ENCODE measurements around the gene DNAH17.

The DNAH17 gene

DNA sequence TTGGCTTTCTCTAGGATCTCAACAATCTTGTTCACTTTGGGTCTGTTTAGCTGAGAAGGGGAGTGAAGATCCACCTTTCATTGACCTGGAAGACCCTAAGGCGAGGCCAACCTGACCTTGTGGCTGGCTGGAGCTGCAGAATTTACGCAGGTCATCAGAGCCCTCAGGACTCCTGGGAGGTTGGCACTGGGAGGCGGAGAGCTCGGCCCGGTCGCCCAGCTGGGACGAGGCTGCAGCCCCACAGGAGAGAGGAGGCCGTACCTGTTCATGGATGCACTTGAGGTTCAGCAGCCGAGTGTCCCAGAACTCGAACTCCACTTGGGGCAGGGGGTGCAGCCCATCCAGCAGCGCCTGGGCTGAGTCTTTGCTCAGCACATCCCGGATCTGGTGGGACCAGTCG lies 5.9 kb downstream of the DNAH17 start:
- Histone ChIP-seq H3K4me3 (ENCODE audit: low read depth, low read length) (no peak overlapping the region), H3K4me1 (ENCODE audit: control insufficient read depth, insufficient read depth, low read length) (0 out of 2 replicates have a peak, but pooled peaks cover 2% of the 10 kb centered on the region), H3K36me3 (ENCODE audit: control insufficient read depth, insufficient read depth, low read length) (no peaks in the 10 kb centered on the region), H3K9me3 (ENCODE audit: control insufficient read depth, insufficient read depth, low read length) (no peaks in the 10 kb centered on the region), H3K9ac (ENCODE audit: low read depth, low read length) (no peak overlapping the region), H3K27ac (ENCODE audit: low read depth, low read length) (no peak overlapping the region), H3K27me3 (ENCODE audit: control insufficient read depth, insufficient read depth, low read length) (no peaks in the 10 kb centered on the region)

DNA sequence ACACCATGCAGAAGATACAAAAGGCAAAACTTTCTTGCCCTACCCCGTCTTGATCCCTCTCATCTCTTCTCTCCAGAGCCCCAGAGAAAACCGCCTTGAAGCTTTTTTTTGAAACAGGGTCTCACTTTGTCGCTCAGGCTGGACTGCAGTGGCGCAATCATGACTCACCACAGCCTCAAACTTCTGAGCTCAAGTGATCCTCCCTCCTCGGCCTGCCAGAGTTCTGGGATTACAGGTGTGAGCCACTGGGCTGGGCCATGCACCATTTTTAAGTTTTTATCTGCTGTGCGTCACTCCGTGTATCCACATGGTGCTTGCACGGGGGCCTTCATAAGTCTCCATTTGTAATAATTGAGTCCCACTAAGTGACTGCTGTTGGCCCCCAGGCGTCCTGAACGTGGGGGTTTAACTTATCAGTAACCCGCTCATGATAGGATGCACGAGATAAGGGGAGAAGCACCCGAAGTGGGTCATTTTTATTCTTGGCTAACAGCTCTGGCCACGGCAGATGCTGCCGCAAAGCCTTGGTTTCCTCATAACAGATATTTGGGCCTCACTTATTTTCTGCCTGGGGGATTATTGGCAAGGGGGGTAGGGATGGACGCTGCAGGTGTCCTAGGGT lies 8.6 kb downstream of the DNAH17 start:
- no peaks in the 10 kb centered on the region for H3K27me3 ChIP-seq (ENCODE audit: control insufficient read depth, insufficient read depth, low read length)
- no peak overlapping the region for H3K9ac ChIP-seq (ENCODE audit: low read depth, low read length)
- no peaks in the 10 kb centered on the region for H3K4me1 ChIP-seq (ENCODE audit: control insufficient read depth, insufficient read depth, low read length)
- no peaks in the 10 kb centered on the region for H3K36me3 ChIP-seq (ENCODE audit: control insufficient read depth, insufficient read depth, low read length)
- no peak overlapping the region for H3K27ac ChIP-seq (ENCODE audit: low read depth, low read length)
- H3K9me3 ChIP-seq (ENCODE audit: control insufficient read depth, insufficient read depth, low read length): no peaks in the 10 kb centered on the region
- no peak overlapping the region for H3K4me3 ChIP-seq (ENCODE audit: low read depth, low read length)

DNA sequence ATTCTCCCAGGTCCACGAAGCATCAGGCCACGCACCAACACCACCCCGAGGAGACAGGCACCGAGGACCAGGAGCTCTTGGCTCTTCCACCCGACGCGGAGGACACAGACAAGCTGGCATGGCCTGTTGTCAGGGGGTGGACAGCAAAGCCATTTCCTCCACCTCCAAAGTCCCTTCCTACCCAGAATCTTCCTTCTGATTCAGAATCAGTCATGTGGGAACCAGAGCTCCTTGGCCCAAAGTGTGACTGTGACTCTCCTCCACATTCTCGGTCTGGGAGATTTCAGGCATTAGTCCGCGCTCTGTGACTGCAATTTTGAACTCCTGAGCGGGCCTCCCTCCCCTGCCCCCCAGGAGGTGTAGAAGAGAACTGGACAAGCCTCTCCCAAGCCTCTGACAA lies 9.2 kb downstream of the DNAH17 start:
- Histone ChIP-seq H3K4me1 (ENCODE audit: control insufficient read depth, insufficient read depth, low read length) (no peaks in the 10 kb centered on the region), H3K4me3 (ENCODE audit: low read depth, low read length) (no peak overlapping the region), H3K9ac (ENCODE audit: low read depth, low read length) (no peak overlapping the region)

DNA sequence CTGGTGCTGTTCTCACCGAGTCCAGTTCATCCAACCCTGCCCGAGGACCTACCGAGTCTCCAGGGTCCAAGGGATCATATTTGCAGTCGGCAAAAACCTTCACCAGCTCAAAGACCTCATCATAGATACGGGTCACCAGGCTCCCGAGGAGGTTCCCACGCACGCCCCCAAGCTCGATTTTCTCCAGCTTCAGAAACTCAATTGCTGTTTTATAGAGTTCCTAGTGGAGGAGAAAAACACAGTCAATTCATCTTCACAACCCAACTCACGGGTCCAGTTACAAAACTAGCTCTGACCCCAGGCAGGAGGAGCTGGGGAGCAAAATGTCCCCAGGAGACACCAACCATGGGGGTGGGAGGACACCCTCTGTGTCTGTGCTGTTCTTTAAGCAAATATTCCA lies 10.2 kb downstream of the DNAH17 start:
- no peaks in the 10 kb centered on the region for H3K36me3 ChIP-seq (ENCODE audit: control insufficient read depth, insufficient read depth, low read length)
- H3K9ac ChIP-seq (ENCODE audit: low read depth, low read length): no peak overlapping the region
- H3K27ac ChIP-seq (ENCODE audit: low read depth, low read length): no peak overlapping the region
- no peaks in the 10 kb centered on the region for H3K4me1 ChIP-seq (ENCODE audit: control insufficient read depth, insufficient read depth, low read length)
- H3K9me3 ChIP-seq (ENCODE audit: control insufficient read depth, insufficient read depth, low read length): no peaks in the 10 kb centered on the region
- no peaks in the 10 kb centered on the region for H3K27me3 ChIP-seq (ENCODE audit: control insufficient read depth, insufficient read depth, low read length)
- H3K4me3 ChIP-seq (ENCODE audit: low read depth, low read length): no peak overlapping the region

More for the DNA sequence above, 9.2 kb downstream of the DNAH17 start:
- no peaks in the 10 kb centered on the region for H3K36me3 ChIP-seq (ENCODE audit: control insufficient read depth, insufficient read depth, low read length)
- H3K27ac ChIP-seq (ENCODE audit: low read depth, low read length): no peak overlapping the region
- H3K27me3 ChIP-seq (ENCODE audit: control insufficient read depth, insufficient read depth, low read length): no peaks in the 10 kb centered on the region
- H3K9me3 ChIP-seq (ENCODE audit: control insufficient read depth, insufficient read depth, low read length): no peaks in the 10 kb centered on the region

DNA sequence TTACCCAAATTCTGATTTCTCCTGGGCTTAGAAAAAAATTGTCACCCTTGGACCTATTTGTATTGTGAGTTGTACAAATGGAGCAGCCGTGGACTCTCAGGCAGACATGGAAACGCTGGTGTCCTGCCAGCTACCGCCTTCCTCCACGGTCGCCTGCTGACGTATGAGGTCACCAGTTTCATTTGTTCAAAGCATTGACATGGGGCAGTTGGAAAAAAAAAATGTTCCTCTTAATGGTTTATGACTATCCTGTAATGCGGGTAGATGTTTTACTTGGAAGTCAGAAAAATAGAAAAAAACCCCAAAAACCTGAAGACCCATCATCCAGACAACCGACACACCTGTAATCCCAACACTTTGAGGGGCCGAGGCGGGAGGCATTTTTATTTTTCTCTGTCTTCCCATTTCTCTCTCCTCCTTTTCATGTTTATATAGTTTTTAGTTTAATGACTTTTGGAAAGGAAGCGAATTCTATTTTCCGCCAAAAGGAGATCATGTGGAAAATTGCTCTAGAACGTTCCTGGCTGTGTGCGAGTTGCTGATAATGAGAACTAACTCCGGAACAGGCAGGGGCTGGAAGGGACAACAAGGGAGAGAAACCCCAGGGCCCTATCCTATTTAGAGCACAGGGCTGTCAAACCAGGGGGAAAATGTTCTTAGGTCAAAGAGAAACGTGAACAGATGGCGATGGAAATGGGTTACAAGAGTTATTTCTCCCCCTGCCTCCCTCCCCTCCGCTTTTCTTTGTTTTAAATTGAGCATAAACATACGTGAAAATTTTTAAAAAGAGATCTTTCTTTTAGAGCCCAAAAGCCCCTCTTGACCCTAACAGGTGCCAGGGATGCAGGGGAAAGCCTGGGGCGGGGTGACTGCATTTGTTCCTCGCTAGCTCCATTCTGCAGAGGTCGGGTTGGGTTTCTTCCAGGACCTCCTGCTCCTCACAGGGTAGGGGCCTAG lies 13.7 kb downstream of the DNAH17 start:
- no peaks in the 10 kb centered on the region for H3K36me3 ChIP-seq (ENCODE audit: control insufficient read depth, insufficient read depth, low read length)
- no peaks in the 10 kb centered on the region for H3K9me3 ChIP-seq (ENCODE audit: control insufficient read depth, insufficient read depth, low read length)
- H3K4me3 ChIP-seq (ENCODE audit: low read depth, low read length): no peak overlapping the region
- H3K27ac ChIP-seq (ENCODE audit: low read depth, low read length): no peak overlapping the region
- no peaks in the 10 kb centered on the region for H3K4me1 ChIP-seq (ENCODE audit: control insufficient read depth, insufficient read depth, low read length)
- no peaks in the 10 kb centered on the region for H3K27me3 ChIP-seq (ENCODE audit: control insufficient read depth, insufficient read depth, low read length)
- no peak overlapping the region for H3K9ac ChIP-seq (ENCODE audit: low read depth, low read length)

DNA sequence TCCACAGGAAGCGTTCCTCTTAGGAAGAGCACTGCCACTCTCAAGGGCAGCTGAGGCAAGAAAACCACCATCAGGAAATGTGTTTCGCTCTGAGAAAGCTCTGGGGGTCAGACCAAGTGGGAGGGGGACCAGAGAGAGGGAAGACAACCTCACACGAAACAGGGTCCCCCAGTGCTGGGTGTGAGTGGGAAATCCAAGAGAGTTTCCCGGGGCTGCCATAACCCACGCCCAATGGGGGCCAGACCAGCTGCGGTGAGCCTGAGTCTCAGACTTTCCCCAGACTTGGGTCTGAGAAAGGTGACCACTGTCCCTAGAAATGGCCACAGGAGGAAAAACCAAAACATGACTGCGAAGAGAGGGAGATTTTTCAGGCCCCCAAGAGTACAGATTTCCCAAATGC lies 14.5 kb downstream of the DNAH17 start:
- no peaks in the 10 kb centered on the region for H3K9me3 ChIP-seq (ENCODE audit: control insufficient read depth, insufficient read depth, low read length)
- H3K27me3 ChIP-seq (ENCODE audit: control insufficient read depth, insufficient read depth, low read length): no peaks in the 10 kb centered on the region
- H3K27ac ChIP-seq (ENCODE audit: low read depth, low read length): no peak overlapping the region
- no peak overlapping the region for H3K4me3 ChIP-seq (ENCODE audit: low read depth, low read length)
- H3K9ac ChIP-seq (ENCODE audit: low read depth, low read length): no peak overlapping the region
- H3K36me3 ChIP-seq (ENCODE audit: control insufficient read depth, insufficient read depth, low read length): no peaks in the 10 kb centered on the region
- H3K4me1 ChIP-seq (ENCODE audit: control insufficient read depth, insufficient read depth, low read length): no peaks in the 10 kb centered on the region

DNA sequence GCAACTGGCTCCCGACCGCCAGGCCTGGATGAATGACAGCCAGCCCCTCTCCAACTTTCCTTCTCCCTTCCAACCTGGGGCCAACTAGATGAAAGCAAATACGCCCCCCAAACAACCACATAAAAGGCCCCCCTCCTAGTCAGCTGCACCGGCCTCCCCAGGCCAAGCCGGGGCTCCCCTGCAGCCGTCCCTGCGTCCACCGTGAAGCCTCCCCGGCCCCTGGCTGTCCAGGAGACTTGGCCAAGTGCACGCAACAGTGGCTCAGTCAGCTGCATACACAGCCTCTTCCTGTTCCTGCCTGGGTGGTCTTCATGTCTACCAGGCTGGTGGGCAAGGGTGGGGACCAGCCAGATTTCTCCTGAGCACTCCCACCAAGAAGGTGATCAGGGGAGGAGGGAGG lies 16.0 kb downstream of the DNAH17 start:
- H3K27ac ChIP-seq (ENCODE audit: low read depth, low read length): no peak overlapping the region
- H3K4me1 ChIP-seq (ENCODE audit: control insufficient read depth, insufficient read depth, low read length): no peaks in the 10 kb centered on the region
- H3K36me3 ChIP-seq (ENCODE audit: control insufficient read depth, insufficient read depth, low read length): no peaks in the 10 kb centered on the region
- H3K4me3 ChIP-seq (ENCODE audit: low read depth, low read length): no peak overlapping the region
- H3K9me3 ChIP-seq (ENCODE audit: control insufficient read depth, insufficient read depth, low read length): no peaks in the 10 kb centered on the region
- H3K9ac ChIP-seq (ENCODE audit: low read depth, low read length): no peak overlapping the region
- no peaks in the 10 kb centered on the region for H3K27me3 ChIP-seq (ENCODE audit: control insufficient read depth, insufficient read depth, low read length)

DNA sequence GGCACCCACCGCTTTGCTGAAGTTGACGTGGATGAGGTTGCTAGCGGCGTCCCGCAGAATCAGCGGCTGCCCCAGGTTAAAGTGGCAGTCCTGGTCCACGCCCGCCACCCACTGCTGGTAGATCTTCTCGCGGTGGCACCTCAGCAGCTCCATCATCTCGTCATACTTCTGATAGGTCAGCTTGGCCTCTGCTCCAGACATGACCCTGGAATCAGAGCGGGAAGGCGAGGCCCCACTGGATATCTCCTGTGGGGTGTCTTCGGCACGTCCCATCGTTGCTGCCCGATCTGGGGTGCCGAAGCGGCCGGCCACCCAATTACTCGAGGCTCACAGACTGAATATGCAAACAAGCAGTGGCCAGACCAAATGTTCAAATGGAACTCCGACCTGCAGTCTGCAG lies 16.5 kb downstream of the DNAH17 start:
- H3K27ac ChIP-seq (ENCODE audit: low read depth, low read length): no peak overlapping the region
- H3K4me1 ChIP-seq (ENCODE audit: control insufficient read depth, insufficient read depth, low read length): no peaks in the 10 kb centered on the region
- H3K9ac ChIP-seq (ENCODE audit: low read depth, low read length): no peak overlapping the region
- H3K27me3 ChIP-seq (ENCODE audit: control insufficient read depth, insufficient read depth, low read length): no peaks in the 10 kb centered on the region
- H3K9me3 ChIP-seq (ENCODE audit: control insufficient read depth, insufficient read depth, low read length): no peaks in the 10 kb centered on the region
- no peak overlapping the region for H3K4me3 ChIP-seq (ENCODE audit: low read depth, low read length)
- H3K36me3 ChIP-seq (ENCODE audit: control insufficient read depth, insufficient read depth, low read length): no peaks in the 10 kb centered on the region

DNA sequence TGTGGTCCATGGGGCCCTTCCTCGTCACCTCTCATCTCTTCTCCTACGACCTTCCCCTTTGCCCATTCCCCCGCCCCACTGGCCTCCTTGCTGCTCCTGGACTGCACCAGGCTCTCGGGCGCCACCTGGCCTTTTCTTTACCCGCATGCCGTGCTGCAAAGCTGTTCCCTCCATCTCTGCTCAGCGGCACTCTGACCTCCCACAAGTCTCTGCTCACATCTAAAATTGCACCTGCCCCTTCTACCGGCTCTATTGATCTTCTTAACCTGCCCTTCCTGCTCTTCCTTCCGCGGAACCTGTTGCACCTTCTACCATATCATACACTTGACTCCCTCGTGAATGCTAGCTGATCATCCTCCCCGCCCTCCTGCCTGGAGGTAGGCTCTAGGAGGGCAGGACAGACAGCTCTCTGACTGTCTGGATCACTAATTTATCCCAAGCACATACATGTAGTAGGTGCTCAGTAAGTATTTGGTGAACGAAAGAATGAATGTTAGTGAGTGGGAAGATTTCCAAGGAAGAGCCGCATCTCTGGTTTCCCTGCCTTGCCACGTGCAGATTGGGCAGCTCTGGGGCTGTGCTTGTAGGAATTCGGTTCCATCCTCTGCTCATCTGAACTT lies 17.3 kb downstream of the DNAH17 start:
- Histone ChIP-seq H3K4me1 (ENCODE audit: control insufficient read depth, insufficient read depth, low read length) (no peaks in the 10 kb centered on the region), H3K27me3 (ENCODE audit: control insufficient read depth, insufficient read depth, low read length) (no peaks in the 10 kb centered on the region), H3K4me3 (ENCODE audit: low read depth, low read length) (no peak overlapping the region), H3K9ac (ENCODE audit: low read depth, low read length) (no peak overlapping the region), H3K9me3 (ENCODE audit: control insufficient read depth, insufficient read depth, low read length) (no peaks in the 10 kb centered on the region), H3K36me3 (ENCODE audit: control insufficient read depth, insufficient read depth, low read length) (no peaks in the 10 kb centered on the region), H3K27ac (ENCODE audit: low read depth, low read length) (no peak overlapping the region)

DNA sequence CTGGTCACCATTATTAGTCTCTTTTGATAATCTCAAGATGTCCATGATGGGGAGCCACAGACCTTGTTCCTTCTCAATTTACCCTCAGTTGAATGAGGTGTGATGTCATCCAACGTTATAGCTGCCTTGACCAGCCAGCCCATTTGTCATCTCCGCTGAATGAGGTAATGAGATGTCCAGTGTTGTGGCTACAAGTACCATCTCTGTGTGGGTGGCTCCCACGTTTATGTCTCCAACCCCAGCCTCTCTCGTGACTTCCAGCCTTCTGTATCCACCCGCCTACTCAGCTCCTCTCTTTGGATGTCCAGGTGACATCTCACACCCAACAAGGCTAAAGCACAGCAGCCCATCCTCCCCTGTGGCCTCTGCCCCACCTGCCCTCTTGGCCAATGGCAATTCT lies 18.2 kb downstream of the DNAH17 start:
- H3K9me3 ChIP-seq (ENCODE audit: control insufficient read depth, insufficient read depth, low read length): no peaks in the 10 kb centered on the region
- no peak overlapping the region for H3K9ac ChIP-seq (ENCODE audit: low read depth, low read length)
- H3K4me3 ChIP-seq (ENCODE audit: low read depth, low read length): no peak overlapping the region
- no peak overlapping the region for H3K27ac ChIP-seq (ENCODE audit: low read depth, low read length)
- no peaks in the 10 kb centered on the region for H3K36me3 ChIP-seq (ENCODE audit: control insufficient read depth, insufficient read depth, low read length)
- H3K27me3 ChIP-seq (ENCODE audit: control insufficient read depth, insufficient read depth, low read length): no peaks in the 10 kb centered on the region
- H3K4me1 ChIP-seq (ENCODE audit: control insufficient read depth, insufficient read depth, low read length): no peaks in the 10 kb centered on the region
